Suprapubic skin (tissue), 4 donors: ENCODE results near the gene VGF. TPM values are rescaled to one million over a fixed set of nuclear protein-coding genes. Genes with fewer than 3 reads are reported as not detected.
"Not testable (repeated sequence)": the region's sequence is repeated elsewhere in the genome, so short reads cannot be mapped to it uniquely, and the experiment has no call there.

ENCODE experiments used
- DNase-seq, 2 donors: peaks; one replicate each; pipeline ENCODE4 v3.0.0-alpha.2; 2019; ENCODE audit warnings: low spot score in 2 of 2
- H3K27ac ChIP-seq: fragments of 200-600 bp; sonication (generic); one replicate; pipeline ENCODE4 v1.5.1; 2019
- H3K27me3 ChIP-seq: fragments of 200-600 bp; sonication (generic); one replicate; pipeline ENCODE4 v1.5.1; 2019
- H3K36me3 ChIP-seq: fragments of 200-600 bp; sonication (generic); one replicate; pipeline ENCODE4 v1.5.1; 2019
- H3K4me1 ChIP-seq: fragments of 200-600 bp; sonication (generic); one replicate; pipeline ENCODE4 v1.5.1; 2019
- H3K4me3 ChIP-seq: fragments of 200-600 bp; sonication (generic); one replicate; pipeline ENCODE4 v1.5.1; 2019; ENCODE audit warnings: mild to moderate bottlenecking
- H3K9me3 ChIP-seq: fragments of 200-600 bp; sonication (generic); one replicate; pipeline ENCODE4 v1.5.1; 2019
- EP300 ChIP-seq: sonication (generic); formaldehyde crosslinking; IDR thresholded peaks from one replicate; pipeline ENCODE4 v1.6.1; 2017; ENCODE audit warnings: antibody characterized with exemption
- POLR2A ChIP-seq, 2 donors: fragments of 450-650 bp; IDR thresholded peaks; one replicate each; pipeline ENCODE4 v1.6.1; 2017; ENCODE audit warnings: antibody characterized with exemption in 2 of 2, mild to moderate bottlenecking in 2 of 2, moderate library complexity in 2 of 2
- POLR2AphosphoS5 ChIP-seq, 3 donors: sonication (generic); formaldehyde crosslinking; IDR thresholded peaks; one replicate each; pipeline ENCODE4 v1.6.1; 2017; ENCODE audit warnings: antibody characterized with exemption in 3 of 3
- WGBS: methylation state at CpG from one replicate; pipeline ENCODE4 v1.1.5; 2018; 5-methylcytosine and 5-hydroxymethylcytosine counted together
- total RNA-seq, 4 donors: library from RNA; depleted of rRNA; stranded (reverse); fragments of >200 nt; gene quantifications; one replicate each; pipeline ENCODE4 v1.1.0, GENCODE V29; 2016
- TF ChIP-seq, protein P1 (sequence below), 2 donors: fragments of 200-600 bp in 1 of 2; fragments of 450-650 bp in 1 of 2; sonication (generic) in 1 of 2; IDR thresholded peaks; one replicate each; pipeline ENCODE4 v1.5.1; 2016 to 2019; ENCODE audit warnings: antibody characterized with exemption in 2 of 2, mild to moderate bottlenecking in 1 of 2, moderate library complexity in 1 of 2

VGF gene
- total RNA-seq, 4 donors from 2014 or later, result 0.38 to 0.99 (median 0.59) TPM; not detected in 1

DNA sequence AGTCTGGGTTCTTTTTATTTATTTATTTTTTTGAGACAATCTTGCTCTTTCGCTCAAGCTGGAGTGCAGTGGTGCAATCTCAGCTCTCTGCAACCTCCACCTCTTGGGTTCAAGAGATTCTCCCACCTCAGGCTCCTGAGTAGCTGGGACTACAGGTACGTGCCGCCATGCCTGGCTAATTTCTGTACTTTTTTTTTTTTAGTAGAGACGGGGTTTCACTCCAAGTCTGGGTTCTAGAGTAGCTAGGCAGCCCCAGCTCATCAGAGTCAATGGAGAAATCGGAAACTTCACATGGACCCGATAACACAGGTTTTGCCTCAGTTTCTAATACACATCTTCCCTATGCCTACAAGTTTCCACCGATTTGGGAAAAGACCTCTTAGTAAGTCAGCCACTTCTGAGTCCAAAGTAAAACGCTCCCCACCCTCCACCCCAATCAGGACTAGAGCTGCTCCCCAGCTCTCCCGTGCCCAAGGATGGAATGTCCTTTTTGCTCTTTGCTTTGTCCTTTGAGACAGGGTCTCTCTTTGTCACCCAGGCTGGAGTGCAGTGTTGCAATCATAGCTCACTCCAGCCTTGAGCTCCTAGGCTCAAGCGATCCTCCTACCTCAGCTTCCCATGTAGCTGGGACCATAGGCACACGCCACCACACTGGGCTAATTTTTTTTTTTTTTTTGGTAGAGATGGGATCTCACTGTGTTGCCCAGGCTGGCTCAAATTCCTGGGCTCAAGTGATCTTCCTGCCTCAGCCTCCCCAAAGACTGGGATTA lies 42.3 kb downstream of the VGF start:
- Histone ChIP-seq H3K4me1 (peaks cover 60% of the 10 kb centered on the region), H3K4me3 (no peak overlapping the region)

DNA sequence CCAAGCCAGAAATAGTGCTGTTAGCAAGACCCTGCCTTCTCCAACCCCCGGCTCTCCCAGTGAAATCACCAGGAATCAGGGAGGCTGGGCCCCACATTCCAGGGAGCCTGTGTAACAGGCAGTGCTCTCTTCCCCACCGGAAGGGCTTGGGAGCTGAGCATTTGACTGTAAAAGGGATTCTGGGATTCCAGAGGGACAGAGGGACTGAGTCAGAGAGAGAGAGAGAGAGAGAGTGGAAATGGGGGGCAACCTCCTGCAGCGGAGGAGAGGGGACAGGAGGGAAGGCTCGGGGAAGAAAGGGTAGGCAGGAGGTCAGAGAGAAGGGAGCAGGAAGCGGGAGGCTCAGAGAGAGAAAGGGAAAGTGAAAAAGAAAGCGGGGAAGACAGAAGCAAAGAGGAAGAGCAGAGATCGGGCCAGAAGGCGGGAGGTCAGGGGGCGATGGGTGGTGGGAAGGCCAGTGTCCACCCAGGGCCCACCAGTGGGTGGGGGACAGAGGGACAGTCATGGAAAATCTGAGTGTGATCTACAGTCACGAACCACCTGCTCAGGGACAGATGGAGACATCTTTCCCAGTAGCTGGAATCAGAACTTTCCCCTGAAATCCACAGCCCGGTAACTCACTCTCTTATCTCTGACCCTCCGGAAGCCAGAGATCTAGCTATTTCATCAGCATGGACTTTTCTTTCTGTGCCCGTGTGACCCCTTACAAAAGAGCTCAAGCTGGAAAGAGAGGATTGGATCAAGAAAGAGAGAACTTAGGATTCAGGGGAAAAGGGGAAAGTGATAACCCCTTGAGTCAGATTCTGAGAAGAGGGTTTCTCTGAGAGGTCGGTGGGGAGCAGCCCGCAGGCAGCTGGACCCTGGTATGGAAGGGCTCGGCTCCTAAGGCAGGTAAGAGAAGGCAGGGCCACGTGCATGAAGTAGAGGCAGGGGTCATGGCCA lies 43.1 kb downstream of the VGF start:
- Histone ChIP-seq H3K36me3 (no peaks in the 10 kb centered on the region), H3K4me1 (peaks cover 52% of the 10 kb centered on the region), H3K27me3 (no peaks in the 10 kb centered on the region), H3K4me3 (peak overlapping the region; percentile 37), H3K9me3 (no peaks in the 10 kb centered on the region), H3K27ac (peak overlapping the region; percentile 66)
- TF ChIP-seq, protein P1, sequence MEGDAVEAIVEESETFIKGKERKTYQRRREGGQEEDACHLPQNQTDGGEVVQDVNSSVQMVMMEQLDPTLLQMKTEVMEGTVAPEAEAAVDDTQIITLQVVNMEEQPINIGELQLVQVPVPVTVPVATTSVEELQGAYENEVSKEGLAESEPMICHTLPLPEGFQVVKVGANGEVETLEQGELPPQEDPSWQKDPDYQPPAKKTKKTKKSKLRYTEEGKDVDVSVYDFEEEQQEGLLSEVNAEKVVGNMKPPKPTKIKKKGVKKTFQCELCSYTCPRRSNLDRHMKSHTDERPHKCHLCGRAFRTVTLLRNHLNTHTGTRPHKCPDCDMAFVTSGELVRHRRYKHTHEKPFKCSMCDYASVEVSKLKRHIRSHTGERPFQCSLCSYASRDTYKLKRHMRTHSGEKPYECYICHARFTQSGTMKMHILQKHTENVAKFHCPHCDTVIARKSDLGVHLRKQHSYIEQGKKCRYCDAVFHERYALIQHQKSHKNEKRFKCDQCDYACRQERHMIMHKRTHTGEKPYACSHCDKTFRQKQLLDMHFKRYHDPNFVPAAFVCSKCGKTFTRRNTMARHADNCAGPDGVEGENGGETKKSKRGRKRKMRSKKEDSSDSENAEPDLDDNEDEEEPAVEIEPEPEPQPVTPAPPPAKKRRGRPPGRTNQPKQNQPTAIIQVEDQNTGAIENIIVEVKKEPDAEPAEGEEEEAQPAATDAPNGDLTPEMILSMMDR (IDR thresholded peaks at IDR 0.05), result no peak
- TF ChIP-seq POLR2A (IDR thresholded peaks at IDR 0.05), result no peak
- no peak for TF ChIP-seq EP300
- no peak for TF ChIP-seq POLR2AphosphoS5 (IDR thresholded peaks at IDR 0.05)
- WGBS, result 32% methylated on average over 17 of the region's 17 CpGs
- peak; percentile 83 to 84 for DNase-seq

More for the DNA sequence above, 42.3 kb downstream of the VGF start:
- no peak for TF ChIP-seq POLR2A (IDR thresholded peaks at IDR 0.05)
- no peak for TF ChIP-seq EP300
- TF ChIP-seq POLR2AphosphoS5 (IDR thresholded peaks at IDR 0.05), result no peak
- TF ChIP-seq, protein P1 (IDR thresholded peaks at IDR 0.05), result no peak
- Histone ChIP-seq H3K9me3 (no peaks in the 10 kb centered on the region), H3K27ac (peak overlapping the region; percentile 66), H3K27me3 (no peaks in the 10 kb centered on the region), H3K36me3 (no peaks in the 10 kb centered on the region)
- 92% methylated on average over 11 of the region's 11 CpGs for WGBS
- DNase-seq, result no peak

DNA sequence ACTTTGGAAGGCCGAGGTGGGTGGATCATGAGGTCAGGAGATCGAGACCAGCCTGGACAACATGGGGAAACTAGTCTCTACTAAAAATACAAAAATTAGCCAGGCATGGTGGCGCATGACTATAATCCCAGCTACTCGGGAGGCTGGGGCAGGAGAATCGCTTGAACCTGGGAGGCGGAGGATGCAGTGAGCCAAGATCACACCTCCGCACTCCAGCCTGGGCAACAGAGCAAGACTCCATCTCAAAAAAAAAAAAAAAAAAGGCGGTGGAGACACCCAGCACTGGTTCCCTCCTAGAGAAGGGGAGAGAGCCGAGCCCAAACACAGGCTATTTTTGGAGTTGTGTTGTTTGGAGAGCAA lies 43.8 kb downstream of the VGF start:
- DNase-seq, H3K36me3 ChIP-seq, H3K4me3 ChIP-seq, H3K9me3 ChIP-seq, H3K27me3 ChIP-seq, H3K27ac ChIP-seq: not testable (repeated sequence)
- WGBS, result 54% methylated on average over 9 of the region's 9 CpGs
- peaks cover 45% of the 10 kb centered on the region for H3K4me1 ChIP-seq

DNA sequence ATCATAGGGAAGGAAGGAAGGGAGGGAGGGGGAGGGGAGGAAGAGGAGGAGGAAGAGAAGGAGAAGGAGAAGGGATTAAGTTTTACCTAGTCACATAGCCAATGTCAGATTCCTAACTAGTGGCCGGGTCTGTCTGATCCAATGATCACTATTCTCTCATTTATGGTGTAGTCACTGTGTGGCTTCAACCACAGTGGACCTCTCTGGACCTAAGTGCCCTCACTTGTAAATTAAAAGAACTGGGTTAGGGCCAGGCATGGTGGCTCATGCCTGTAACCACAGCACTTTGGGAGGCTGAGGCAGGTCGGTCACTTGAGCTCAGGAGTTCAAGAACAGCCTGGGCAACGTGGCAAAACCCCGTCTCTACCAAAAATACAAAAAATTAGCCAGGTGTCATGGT lies 45.1 kb downstream of the VGF start:
- Histone ChIP-seq H3K4me1 (peaks cover 32% of the 10 kb centered on the region), H3K36me3 (no peaks in the 10 kb centered on the region), H3K4me3 (no peak overlapping the region), H3K27me3 (no peaks in the 10 kb centered on the region), H3K27ac (no peak overlapping the region), H3K9me3 (no peaks in the 10 kb centered on the region)
- no peak for DNase-seq
- TF ChIP-seq POLR2A (IDR thresholded peaks at IDR 0.05) (no peak), EP300 (no peak), POLR2AphosphoS5 (IDR thresholded peaks at IDR 0.05) (no peak)
- WGBS, result 78% methylated on average over 4 of the region's 4 CpGs

DNA sequence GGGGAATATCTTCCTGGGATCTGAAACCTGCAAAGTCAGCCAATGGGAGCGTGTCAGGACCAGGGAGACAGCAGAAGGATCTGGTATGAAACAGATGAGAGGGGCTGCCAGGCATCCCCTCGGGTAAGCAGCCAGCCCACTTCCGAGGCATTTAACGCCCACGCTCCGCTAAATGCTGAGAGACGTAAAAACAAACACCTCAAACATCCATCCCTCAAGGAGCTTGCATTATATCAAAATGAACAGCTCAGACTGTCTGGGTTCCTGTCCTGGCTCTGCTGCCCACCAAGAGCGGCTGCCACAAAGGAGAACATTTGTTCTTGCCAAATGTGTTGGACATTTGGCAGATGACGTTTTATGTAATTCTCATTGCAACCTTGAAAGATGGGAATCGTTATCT lies 45.5 kb downstream of the VGF start:
- Histone ChIP-seq H3K27me3 (no peaks in the 10 kb centered on the region), H3K4me1 (peaks cover 28% of the 10 kb centered on the region), H3K4me3 (no peak overlapping the region), H3K36me3 (no peaks in the 10 kb centered on the region), H3K27ac (no peak overlapping the region), H3K9me3 (no peaks in the 10 kb centered on the region)
- WGBS, result 53% methylated on average over 10 of the region's 10 CpGs
- no peak for DNase-seq
- TF ChIP-seq, protein P1 (IDR thresholded peaks at IDR 0.05), result no peak
- TF ChIP-seq POLR2AphosphoS5 (IDR thresholded peaks at IDR 0.05) (no peak), EP300 (no peak), POLR2A (IDR thresholded peaks at IDR 0.05) (no peak)

DNA sequence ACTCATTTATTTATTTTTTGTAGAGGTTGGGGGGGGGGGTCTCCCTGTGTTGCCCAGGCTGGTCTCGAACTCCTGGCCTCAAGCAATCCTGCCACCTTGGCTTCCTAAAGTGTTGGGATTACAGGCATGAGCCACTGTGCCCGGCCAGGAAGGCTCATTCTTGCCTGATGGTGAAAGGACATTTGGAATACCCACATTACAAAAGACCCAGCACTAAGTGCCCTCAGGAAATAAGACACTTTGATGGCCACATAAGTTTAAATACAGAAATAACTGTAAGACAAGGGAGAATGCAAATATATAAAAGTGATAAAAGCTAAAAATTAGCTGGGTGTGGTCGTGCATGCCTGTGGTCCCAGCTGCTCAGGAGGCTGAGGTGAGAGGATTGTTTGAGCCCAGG lies 46.5 kb downstream of the VGF start:
- Histone ChIP-seq H3K36me3 (no peaks in the 10 kb centered on the region), H3K27me3 (no peaks in the 10 kb centered on the region), H3K4me3 (no peak overlapping the region), H3K27ac (no peak overlapping the region), H3K9me3 (no peaks in the 10 kb centered on the region), H3K4me1 (peaks cover 20% of the 10 kb centered on the region)
- TF ChIP-seq POLR2AphosphoS5 (IDR thresholded peaks at IDR 0.05), result no peak
- no peak for TF ChIP-seq EP300
- TF ChIP-seq POLR2A (IDR thresholded peaks at IDR 0.05), result no peak
- TF ChIP-seq, protein P1 (IDR thresholded peaks at IDR 0.05), result no peak
- DNase-seq, result no peak
- 93% methylated on average over 3 of the region's 3 CpGs for WGBS
